Cerebellar nuclear complex (tissue), 1 donor: ENCODE measurements around the gene ACSL6.
"Not testable (repeated sequence)": the region's sequence is repeated elsewhere in the genome, so short reads cannot be mapped to it uniquely, and the experiment has no call there.

Experiments
- DNase-seq, 2 experiments: peaks; one replicate each; lab custom pipeline; 2025; lab: John Stamatoyannopoulos, UW

ACSL6 gene

DNA sequence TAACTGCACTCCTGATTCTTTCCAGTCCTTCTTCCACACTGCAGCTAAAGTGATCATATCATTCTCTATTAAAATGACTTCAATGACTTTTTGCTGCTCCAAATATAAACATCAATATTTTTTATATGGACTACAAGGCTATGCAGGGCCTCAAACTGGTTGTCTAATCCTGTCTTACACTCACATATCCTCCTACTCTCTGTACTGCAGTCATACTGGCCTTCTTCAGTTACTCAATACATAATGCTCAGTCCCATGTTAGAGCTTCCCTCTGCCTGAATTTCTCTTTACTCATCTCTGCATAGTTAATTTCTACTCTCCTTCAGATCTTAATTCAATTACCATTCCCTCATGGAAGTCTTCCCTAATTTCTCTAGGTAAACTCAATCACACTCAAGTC lies 69.4 kb downstream of the ACSL6 start:
- DNase-seq, result no peak

DNA sequence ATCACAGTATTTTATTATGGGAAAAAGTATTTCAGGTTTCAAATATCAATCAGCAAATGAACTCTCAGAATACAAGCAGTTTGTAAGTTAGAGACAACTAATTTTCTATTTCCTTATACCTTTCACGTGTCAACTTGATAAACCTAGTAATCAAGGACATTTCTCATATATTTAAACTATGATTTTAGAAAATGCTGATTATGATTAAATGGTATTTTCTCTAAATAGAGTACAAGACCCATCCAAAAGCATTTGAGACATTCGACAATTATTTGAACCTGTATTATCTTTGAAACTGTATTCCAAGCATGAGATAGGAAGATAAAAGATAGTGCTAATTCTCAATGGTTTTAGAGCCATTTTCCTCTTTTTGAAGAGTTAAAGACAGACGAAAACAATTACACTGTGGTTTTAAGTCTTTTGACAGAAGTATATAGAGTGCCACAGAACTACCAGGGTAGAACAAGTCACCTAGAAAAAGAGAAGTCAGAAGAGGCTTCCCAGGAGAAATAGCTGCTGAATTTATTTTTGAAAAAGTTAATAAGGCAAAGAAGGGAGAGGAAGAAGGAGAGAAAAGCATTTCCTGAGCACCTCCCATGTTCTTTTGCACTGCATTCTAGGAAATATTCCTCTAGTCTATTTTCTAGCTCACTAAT lies 71.6 kb downstream of the ACSL6 start:
- DNase-seq, result no peak

DNA sequence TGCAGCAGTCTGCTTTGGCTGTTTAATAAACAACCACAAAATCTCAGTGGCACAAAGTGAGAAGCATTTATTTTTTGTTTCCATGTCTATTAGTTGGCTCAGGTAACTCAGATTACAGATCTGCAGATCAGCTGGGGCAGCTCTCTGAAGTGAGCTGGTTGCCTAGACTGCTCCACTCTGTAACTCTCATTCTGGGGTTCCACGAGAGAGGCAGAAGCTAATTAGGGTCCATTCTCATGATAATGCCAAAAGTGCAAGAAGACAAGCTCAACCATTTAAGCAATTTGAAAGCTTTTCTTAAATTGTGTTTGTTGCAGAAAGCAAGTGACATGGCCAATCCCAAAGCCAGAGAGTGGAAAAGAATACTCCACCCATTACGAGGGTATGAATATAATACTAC lies 79.2 kb downstream of the ACSL6 start:
- DNase-seq, result no peak

DNA sequence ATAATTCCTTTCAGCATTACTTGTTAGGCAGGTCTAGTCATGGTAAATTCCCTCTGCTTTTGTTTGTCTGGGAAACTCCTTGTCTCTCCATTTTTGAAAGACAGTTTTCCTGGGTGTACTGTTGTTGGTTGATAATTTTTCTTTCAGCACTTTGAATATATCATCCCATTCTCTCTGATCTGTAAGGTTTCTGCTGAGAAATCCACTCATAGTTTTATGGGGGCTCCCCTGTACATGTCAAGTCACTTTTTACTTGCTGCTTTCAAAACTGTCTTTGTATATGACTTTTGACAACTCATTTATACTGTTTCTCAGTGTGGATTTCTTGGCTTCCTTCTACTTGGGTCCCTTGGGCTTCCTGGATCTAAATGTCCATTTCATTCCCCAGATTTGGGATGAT lies 82.5 kb downstream of the ACSL6 start:
- no peak for DNase-seq

DNA sequence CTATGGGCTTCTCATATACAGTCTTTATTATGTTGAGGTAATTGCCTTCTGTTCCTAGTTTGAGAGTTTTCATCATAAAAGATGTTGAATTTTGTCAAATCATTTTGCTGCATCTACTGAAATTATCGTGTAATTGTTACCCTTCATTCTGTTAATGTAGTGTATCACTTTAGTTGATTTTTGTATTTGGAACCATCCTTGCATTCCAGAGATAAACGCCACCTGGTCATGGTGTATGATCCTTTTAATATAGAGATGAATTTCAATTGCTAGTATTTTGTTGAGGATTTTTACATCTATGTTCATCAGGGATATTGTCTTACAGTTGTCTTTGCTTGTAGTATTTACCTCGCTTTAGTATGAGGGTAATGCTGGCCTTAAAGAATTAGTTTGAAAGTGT lies 85.3 kb downstream of the ACSL6 start:
- DNase-seq, result no peak

DNA sequence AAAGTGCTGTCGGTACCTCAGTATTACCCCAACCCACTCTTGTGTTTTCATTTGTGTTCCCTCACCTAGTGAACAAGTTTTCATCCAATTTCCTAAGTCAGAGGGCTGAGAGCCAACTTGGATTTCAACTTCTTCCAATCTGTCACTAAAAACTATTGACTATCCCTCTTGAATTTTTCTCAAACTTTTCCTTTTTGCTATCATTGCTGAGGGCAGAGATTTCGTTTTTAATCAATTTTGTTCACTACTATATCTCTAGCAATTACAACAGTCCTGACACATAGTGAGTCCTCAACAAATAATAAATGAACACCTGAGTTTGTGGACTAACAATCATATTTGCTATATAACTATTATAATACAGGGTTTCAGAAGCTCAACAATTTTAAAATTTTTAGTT lies 95.0 kb downstream of the ACSL6 start:
- DNase-seq, result no peak

DNA sequence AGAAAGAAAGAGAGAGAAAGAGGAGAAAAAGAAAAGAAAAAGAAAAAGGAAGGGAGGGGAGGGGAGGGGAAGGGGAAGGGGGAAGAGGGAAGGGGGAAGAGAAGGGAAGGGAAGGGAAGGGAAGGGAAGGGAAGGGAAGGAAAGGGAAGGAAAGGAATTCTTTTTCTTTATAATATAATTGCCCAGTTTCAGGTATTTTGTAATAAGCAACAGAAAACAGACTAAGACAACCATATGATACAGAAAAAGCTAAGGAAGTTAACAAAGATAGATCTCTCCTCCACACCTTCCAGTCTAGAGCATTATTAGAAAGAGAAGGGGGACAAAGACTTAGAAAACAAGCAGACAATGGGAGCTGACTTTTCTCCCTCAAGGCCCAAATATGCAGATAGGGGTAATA lies 97.0 kb downstream of the ACSL6 start:
- no peak for DNase-seq

DNA sequence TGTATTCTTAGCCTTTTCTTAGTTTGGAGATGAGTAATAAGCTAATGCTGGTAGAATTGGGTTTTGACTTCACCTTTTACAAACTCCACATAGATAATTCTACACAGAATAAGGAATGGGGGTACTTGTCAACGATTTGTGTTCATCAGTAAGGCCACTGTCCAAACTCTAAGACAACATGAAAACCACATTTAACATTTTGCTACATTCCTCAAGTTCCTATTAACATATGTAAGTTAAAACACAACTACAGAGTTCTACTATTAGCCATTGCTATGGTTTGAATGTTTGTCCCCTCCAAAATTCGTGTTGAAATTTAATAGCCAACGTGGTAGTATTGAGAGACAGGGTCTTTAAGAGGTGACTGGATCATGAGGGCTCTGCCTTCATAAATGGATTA lies 97.9 kb downstream of the ACSL6 start:
- DNase-seq, result no peak

DNA sequence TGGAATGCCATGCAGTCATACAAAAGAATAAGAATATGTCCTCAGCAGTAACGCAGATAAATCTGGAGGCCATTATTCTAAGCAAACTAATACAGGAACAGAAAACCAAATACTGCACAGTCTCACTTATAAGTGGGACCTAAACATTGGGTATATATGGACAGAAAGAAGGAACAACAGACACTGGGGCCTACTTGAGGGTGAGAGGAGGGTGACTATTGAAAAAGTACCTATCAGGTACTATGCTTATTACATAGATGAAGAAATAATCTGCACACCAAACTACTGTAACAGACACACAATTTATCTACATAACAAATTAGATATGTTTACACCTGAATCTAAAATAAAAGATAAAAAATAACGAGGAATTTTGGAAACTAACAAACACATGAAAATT lies 104.8 kb downstream of the ACSL6 start:
- DNase-seq, result no peak

DNA sequence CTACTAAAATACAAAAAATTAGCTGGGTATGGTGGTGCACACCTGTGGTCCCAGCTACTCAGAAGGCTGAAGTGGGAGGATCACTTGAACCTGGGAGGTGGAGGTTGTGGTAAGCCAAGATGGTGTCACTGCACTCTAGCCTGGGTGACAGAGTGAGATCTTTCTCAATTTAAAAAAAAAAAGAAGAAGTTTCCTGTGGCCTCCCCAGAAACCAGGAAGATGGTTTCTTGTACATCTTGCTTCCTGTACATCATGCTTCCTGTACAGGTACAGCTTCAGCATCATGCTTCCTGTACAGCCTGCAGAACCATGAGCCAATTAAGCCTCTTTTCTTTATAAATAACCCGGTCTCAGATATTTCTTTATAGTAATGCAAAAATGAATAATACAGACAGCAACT lies 109.2 kb downstream of the ACSL6 start:
- not testable (repeated sequence) for DNase-seq
